Tibial nerve (tissue), 4 donors: ENCODE results near the gene C10orf67.

Source experiments
- EP300 ChIP-seq, 2 donors: sonication (generic); formaldehyde crosslinking; IDR thresholded peaks; one replicate each; pipeline ENCODE4 v1.6.1; 2017; ENCODE audit warnings: antibody characterized with exemption in 2 of 2, mild to moderate bottlenecking in 1 of 2
- POLR2A ChIP-seq, 2 donors: fragments of 450-650 bp; IDR thresholded peaks; one replicate each; pipeline ENCODE4 v1.6.1; 2017; ENCODE audit warnings: antibody characterized with exemption in 2 of 2, mild to moderate bottlenecking in 2 of 2, moderate library complexity in 2 of 2
- TF ChIP-seq, protein P1 (sequence below), 5 experiments: fragments of 200-600 bp in 3 of 5; fragments of 450-650 bp in 2 of 5; sonication (generic) in 3 of 5; IDR thresholded peaks; one replicate each; pipeline ENCODE4 v1.5.1; 2016 to 2019; ENCODE audit warnings: antibody characterized with exemption in 5 of 5, mild to moderate bottlenecking in 3 of 5, moderate library complexity in 2 of 5

DNA sequence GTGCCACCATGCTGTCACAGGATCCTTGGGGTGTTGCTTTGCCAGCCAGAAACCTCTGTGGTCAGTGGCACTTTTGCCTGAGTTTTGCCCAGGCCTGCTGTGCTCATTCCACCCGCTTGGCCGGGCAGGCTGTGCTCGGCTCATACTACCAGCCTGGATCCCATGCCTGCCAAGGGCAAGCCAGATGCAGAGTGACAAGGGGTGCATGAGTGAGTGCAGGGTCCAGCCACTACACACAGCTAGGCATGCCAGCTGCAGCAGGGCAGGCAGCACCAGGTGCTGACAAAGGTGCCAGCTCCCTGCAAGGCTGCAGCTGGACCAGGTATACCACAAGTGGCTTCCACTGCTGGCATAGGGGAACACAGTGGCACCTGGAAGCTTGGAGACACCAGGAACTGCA lies 28.6 kb downstream of the C10orf67 start:
- TF ChIP-seq, protein P1, sequence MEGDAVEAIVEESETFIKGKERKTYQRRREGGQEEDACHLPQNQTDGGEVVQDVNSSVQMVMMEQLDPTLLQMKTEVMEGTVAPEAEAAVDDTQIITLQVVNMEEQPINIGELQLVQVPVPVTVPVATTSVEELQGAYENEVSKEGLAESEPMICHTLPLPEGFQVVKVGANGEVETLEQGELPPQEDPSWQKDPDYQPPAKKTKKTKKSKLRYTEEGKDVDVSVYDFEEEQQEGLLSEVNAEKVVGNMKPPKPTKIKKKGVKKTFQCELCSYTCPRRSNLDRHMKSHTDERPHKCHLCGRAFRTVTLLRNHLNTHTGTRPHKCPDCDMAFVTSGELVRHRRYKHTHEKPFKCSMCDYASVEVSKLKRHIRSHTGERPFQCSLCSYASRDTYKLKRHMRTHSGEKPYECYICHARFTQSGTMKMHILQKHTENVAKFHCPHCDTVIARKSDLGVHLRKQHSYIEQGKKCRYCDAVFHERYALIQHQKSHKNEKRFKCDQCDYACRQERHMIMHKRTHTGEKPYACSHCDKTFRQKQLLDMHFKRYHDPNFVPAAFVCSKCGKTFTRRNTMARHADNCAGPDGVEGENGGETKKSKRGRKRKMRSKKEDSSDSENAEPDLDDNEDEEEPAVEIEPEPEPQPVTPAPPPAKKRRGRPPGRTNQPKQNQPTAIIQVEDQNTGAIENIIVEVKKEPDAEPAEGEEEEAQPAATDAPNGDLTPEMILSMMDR (IDR thresholded peaks at IDR 0.05) = no peak
- no peak for TF ChIP-seq POLR2A (IDR thresholded peaks at IDR 0.05)
- TF ChIP-seq EP300 (IDR thresholded peaks at IDR 0.05) = no peak
